Esophagus muscularis mucosa (tissue), 4 donors: Measurements from ENCODE around the gene RPN1. TPM values are rescaled to one million over a fixed set of nuclear protein-coding genes. Genes with fewer than 3 reads are reported as not detected.

ENCODE experiments used
- DNase-seq: peaks from one replicate; pipeline ENCODE4 v3.0.0-alpha.2; 2017; ENCODE audit errors: extremely low spot score
- H3K27ac ChIP-seq, 4 donors: fragments of 200-600 bp; sonication (generic); replicated peaks in 1 of 4; 1 replicate in 3 of 4; 2 replicates in 1 of 4; pipeline ENCODE4 v1.5.1; 2016 to 2019; ENCODE audit warnings: mild to moderate bottlenecking in 1 of 4
- H3K27me3 ChIP-seq, 4 donors: fragments of 200-600 bp; sonication (generic); one replicate each; pipeline versions ENCODE4 v1.5.1 to v1.6.0; 2016 to 2019
- H3K36me3 ChIP-seq, 4 donors: fragments of 200-600 bp; sonication (generic); one replicate each; pipeline ENCODE4 v1.5.1; 2016 to 2019
- H3K4me1 ChIP-seq, 4 donors: fragments of 200-600 bp; sonication (generic); one replicate each; pipeline ENCODE4 v1.5.1; 2016 to 2019
- H3K4me3 ChIP-seq, 4 donors: fragments of 200-600 bp; sonication (generic); 1 replicate in 2 of 4; 2 replicates in 2 of 4; pipeline ENCODE4 v1.5.1; 2016 to 2019; ENCODE audit warnings: mild to moderate bottlenecking in 4 of 4, moderate library complexity in 1 of 4
- H3K9me3 ChIP-seq, 4 donors: fragments of 200-600 bp; sonication (generic); 1 replicate in 3 of 4; 2 replicates in 1 of 4; pipeline ENCODE4 v1.5.1; 2016 to 2019
- EP300 ChIP-seq: sonication (generic); formaldehyde crosslinking; IDR thresholded peaks from one replicate; pipeline ENCODE4 v1.6.1; 2017; ENCODE audit warnings: antibody characterized with exemption
- POLR2A ChIP-seq: fragments of 450-650 bp; IDR thresholded peaks from one replicate; pipeline ENCODE4 v1.6.1; 2017; ENCODE audit warnings: antibody characterized with exemption, moderate library complexity, mild to moderate bottlenecking, low read depth
- POLR2AphosphoS5 ChIP-seq, 2 donors: sonication (generic); formaldehyde crosslinking; IDR thresholded peaks; one replicate each; pipeline ENCODE4 v1.6.1; 2017; ENCODE audit warnings: antibody characterized with exemption in 2 of 2
- WGBS: methylation state at CpG from one replicate; pipeline ENCODE4 v1.1.5; 2018; 5-methylcytosine and 5-hydroxymethylcytosine counted together
- intact Hi-C: fragments of 100-400 bp; cut with DNase I; formaldehyde crosslinking; loops from one replicate; pipeline ENCODE4 v1.15.1; 2023
- total RNA-seq, 4 donors: library from RNA; depleted of rRNA; stranded (reverse); fragments of >200 nt; gene quantifications; one replicate each; pipeline versions ENCODE4 v1.1.0 to v1.2.1, GENCODE V29; 2016
- TF ChIP-seq, protein P1 (sequence below), 3 experiments: fragments of 200-600 bp in 2 of 3; fragments of 450-650 bp in 1 of 3; sonication (generic) in 2 of 3; IDR thresholded peaks; one replicate each; pipeline ENCODE4 v1.5.1; 2017 to 2019; ENCODE audit warnings: antibody characterized with exemption in 3 of 3, mild to moderate bottlenecking in 2 of 3, moderate library complexity in 1 of 3

RPN1 gene
- total RNA-seq, 4 donors from 2014 or later = 131 to 198 (median 177) TPM

DNA sequence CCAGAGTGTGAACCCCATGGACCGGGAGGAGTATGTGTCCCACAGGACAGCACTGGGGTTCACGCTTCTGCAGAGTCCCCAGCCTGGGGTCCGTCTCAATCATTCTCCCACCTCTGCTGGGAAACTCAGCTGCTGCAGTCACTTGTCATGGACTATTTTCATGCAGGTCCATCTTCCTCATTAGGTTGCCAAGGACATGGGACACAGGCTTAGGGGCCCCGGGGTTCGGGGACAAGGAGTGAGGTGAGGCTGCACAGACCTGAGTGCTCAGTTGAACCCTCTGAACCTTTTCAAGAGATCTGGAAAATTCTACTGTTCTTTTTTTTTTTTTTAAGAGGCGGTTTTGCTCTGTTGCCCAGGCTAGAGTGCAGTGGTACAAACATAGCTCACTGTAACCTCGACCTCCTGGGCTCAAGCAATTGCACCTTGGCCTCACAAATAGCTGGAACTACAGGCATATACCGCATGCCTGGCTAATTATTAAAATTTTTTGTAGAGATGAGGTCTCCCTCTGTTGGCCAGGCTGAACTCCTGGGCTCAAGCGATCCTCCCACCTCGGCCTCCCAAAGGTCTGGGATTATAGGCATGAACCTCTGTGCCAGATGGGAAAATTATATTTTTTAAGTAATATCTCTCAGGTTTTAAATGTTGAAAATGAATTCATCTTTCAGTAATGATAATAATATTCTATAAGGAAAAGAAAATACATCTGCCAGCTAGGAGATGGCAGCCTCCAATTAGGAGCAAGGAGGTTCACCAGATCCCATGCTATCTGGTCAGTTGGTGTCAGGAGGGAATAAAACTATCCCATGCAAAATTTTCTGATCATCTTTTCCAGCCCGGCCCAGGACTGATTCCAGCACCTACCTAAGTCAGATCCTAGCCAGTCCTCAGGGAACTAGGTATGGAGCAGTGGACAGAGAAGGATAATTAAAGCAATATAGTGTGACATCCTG lies 45.2 kb downstream of the RPN1 start:
- H3K36me3 ChIP-seq = no peaks in the 10 kb centered on the region
- TF ChIP-seq POLR2AphosphoS5 (IDR thresholded peaks at IDR 0.05) (no peak), EP300 (no peak), POLR2A (no peak)
- TF ChIP-seq, protein P1, sequence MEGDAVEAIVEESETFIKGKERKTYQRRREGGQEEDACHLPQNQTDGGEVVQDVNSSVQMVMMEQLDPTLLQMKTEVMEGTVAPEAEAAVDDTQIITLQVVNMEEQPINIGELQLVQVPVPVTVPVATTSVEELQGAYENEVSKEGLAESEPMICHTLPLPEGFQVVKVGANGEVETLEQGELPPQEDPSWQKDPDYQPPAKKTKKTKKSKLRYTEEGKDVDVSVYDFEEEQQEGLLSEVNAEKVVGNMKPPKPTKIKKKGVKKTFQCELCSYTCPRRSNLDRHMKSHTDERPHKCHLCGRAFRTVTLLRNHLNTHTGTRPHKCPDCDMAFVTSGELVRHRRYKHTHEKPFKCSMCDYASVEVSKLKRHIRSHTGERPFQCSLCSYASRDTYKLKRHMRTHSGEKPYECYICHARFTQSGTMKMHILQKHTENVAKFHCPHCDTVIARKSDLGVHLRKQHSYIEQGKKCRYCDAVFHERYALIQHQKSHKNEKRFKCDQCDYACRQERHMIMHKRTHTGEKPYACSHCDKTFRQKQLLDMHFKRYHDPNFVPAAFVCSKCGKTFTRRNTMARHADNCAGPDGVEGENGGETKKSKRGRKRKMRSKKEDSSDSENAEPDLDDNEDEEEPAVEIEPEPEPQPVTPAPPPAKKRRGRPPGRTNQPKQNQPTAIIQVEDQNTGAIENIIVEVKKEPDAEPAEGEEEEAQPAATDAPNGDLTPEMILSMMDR (IDR thresholded peaks at IDR 0.05) = no peak
- H3K27me3 ChIP-seq = peaks cover 0 to 7% (median 0%) of the 10 kb centered on the region in 4 donors
- H3K4me1 ChIP-seq = peaks cover 13 to 17% (median 16%) of the 10 kb centered on the region in 4 donors
- no peaks in the 10 kb centered on the region for H3K9me3 ChIP-seq
- no peak overlapping the region for H3K4me3 ChIP-seq
- H3K27ac ChIP-seq = no peak overlapping the region
- DNase-seq = no peak
- 81% methylated on average over 10 of the region's 11 CpGs for WGBS
- intact Hi-C loops = loop anchor here (5.0 kb wide), 1 partner anchor 528 kb away; no protein-coding TSS in a partner anchor

DNA sequence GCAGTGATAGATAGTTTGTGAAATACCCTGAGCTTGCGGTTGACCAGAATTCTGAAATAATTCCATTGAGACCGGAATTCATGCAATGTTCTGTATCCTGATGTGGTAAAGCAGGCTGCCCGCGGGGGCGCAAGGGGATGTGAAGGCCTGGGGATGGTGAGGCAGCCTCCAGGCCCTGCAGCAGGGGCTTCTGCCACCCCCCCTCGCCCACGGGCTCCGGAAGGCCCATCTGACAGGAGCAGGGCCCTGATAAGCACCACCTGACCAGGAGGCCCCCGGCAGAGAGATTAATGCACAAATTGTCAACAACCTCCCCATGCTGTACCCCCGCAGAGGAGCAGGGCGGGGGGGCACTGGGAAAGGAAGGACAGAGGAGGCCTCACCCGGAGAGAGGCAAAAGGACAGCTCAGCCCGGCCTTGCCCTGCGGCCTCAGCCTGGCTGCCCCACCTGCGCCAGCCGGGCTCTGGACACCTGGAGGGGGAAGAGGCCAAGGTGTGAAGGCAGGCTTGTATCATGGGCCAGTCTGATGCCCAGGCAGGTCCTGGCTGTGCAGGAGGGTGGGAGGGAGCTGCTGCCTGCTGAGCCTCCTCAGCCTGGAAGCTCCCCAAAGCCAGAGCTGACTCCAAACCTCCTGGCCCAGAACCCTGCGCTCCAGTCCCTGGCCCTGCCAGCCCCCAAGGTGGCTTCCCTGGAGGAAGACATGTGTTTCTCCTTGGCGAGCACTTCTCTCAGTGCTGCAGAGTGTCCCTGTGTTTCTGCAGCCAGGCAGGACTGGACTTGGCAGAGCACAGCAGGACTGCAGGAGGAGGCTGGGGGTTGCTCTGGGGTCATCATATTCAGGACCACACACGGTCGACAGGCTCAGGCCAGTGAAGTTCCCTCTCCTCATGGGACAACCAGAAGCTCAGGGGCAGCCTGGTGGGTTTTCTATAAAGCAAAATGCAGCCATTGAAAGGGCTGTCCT lies 46.5 kb downstream of the RPN1 start:
- Histone ChIP-seq H3K9me3 (no peaks in the 10 kb centered on the region), H3K36me3 (no peaks in the 10 kb centered on the region), H3K27me3 (peaks cover 0 to 7% (median 0%) of the 10 kb centered on the region in 4 donors), H3K4me3 (no peak overlapping the region), H3K4me1 (peaks cover 13 to 17% (median 16%) of the 10 kb centered on the region in 4 donors), H3K27ac (no peak overlapping the region)
- 67% methylated on average over 18 of the region's 20 CpGs for WGBS
- intact Hi-C loops = no loop called here
- TF ChIP-seq EP300 (no peak), POLR2A (no peak), POLR2AphosphoS5 (IDR thresholded peaks at IDR 0.05) (no peak)
- TF ChIP-seq, protein P1 (IDR thresholded peaks at IDR 0.05) = no peak
- DNase-seq = no peak

- intact Hi-C loops = no loop called here
- WGBS = 75% methylated on average over 2 of the region's 8 CpGs
- H3K27ac ChIP-seq = no peak overlapping the region
- H3K36me3 ChIP-seq = no peaks in the 10 kb centered on the region
- TF ChIP-seq POLR2AphosphoS5 (IDR thresholded peaks at IDR 0.05) (no peak), POLR2A (no peak), EP300 (no peak)
- TF ChIP-seq, protein P1 (IDR thresholded peaks at IDR 0.05) = no peak
- H3K27me3 ChIP-seq = peaks cover 0 to 7% (median 0%) of the 10 kb centered on the region in 4 donors
- H3K9me3 ChIP-seq = no peaks in the 10 kb centered on the region
- no peak overlapping the region for H3K4me3 ChIP-seq
- DNase-seq = no peak
- H3K4me1 ChIP-seq = peaks cover 9 to 12% (median 11%) of the 10 kb centered on the region in 4 donors
Measured at GRCh38 chr3:128603313-128603712, 47.3 kb downstream of the RPN1 start.

DNA sequence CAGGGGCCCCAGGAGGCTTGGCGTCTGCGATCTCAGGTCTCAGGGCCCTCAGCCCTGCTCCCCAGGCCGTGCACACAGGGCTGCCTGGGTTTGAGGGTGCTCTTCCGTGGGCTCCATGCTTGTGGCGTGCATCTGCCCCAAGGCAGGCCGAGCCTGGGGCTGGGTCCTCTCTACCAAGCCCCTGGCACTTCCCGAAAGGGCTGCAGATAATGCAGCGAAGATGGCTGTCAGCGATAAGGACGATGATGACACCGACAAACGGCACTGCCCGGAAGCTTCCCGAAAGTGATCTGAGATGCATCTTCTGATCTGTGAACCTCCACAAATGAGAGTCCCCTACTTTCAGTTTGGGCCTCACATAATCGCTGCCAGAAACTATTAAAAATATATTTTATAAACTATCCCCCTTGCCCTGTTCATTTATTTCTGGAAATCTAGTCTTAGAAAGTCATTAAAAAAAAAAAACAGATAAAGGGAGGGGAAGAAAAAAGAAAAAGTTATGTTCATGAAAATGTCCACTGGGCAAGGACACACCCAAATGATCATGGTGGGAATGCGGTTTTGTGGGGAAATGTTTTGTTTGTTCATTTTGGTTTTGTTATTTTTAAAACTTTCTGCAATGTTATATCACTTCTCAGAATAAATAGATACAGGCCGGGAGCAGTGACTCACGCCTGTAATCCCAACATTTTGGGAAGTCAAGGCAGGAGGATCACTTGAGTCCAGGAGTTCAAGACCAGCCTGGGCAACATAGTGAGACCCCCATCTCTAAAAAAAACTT lies 51.5 kb downstream of the RPN1 start:
- WGBS = 75% methylated on average over 18 of the region's 18 CpGs
- no peaks in the 10 kb centered on the region for H3K9me3 ChIP-seq
- no peak overlapping the region for H3K27ac ChIP-seq
- no peaks in the 10 kb centered on the region for H3K36me3 ChIP-seq
- intact Hi-C loops = no loop called here
- TF ChIP-seq POLR2AphosphoS5 (IDR thresholded peaks at IDR 0.05) = no peak
- TF ChIP-seq POLR2A = no peak
- TF ChIP-seq EP300 = no peak
- TF ChIP-seq, protein P1 (IDR thresholded peaks at IDR 0.05) = no peak
- H3K4me1 ChIP-seq = no peaks in the 10 kb centered on the region
- H3K4me3 ChIP-seq = no peak overlapping the region
- peaks cover 0 to 5% (median 0%) of the 10 kb centered on the region in 4 donors for H3K27me3 ChIP-seq
- DNase-seq = no peak
